GM19099 (cell line): ENCODE data around the gene SH3BP4.

Source experiments
- POLR2A ChIP-seq: IDR thresholded peaks from 3 replicates; pipeline ENCODE4 v1.6.1; 2011; ENCODE audit warnings: low read depth; ENCODE audit not compliant: insufficient read length; ENCODE audit errors: extremely low read depth

Gene SH3BP4

DNA sequence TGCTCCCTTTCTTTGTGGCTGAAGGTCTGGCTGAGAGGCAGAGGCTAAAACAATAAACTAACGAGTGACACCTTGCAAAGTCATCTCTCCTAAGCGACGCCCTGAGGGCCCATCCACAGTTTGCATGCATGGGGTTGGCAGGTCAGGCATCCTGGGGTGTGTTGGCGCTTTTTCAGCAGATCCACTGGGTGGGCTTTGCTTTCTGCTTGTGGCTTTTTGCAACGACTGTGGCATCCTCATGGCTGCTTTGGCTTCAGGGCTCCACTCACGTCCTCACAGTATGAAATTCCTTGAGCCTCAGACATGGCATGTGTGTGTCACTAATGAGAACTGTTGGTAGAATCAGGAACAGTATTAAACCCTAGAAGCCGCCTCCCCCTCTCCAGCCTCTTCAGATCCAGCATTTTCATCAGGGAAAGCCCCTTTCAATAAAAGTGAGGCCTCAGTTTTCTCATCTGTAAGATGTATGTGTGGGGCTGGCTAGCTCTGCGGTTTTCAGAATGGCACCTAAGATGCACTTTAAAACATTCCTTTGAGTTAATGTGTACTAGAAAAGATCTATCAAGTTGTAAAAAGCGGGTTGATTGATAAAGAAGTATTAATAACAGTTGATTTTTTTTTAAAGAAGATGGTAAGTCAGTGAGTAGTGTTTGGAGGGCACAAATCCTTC lies 72.5 kb downstream of the SH3BP4 start:
- no peak for TF ChIP-seq POLR2A

DNA sequence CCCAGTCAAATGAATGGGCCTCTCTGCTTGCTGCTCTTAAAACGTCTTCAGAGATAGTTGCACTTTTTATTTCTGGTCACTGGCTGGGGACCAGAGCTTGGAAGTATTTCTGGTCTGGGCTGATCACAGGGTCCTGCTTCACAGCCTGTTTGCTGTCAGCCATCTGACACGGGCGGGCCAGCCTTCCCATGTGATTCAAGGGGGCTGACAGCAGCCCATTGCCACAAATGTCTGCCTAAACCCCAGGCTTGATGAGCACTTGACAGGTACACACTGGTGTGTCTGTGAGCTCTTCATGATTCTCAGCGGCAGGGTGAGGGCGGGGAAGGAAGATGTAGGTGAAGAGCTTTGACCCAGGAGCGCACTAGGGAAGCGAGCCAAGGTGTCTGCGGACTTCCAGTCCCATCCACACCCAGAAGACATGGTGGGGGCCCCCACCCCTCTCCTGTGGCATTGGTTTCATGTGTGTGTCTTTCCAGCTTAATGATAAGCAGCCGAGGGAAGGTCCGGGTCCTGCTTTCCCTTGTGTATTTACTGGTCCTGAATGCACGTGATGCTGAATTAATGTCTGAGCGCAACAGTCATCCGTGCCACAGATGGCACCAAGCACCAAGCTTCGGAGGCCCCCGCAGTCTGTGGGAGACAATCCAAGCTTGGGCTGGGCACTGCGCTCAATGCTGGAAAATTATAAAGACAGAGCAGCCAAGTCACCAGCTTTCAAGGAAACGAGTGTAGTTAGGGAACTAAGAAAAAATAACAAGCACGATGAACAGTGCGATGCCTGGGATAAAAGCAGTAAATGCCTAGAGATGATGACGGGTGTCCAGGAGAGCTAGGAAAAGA lies 73.3 kb downstream of the SH3BP4 start:
- no peak for TF ChIP-seq POLR2A

- TF ChIP-seq POLR2A = no peak
Measured at GRCh38 chr2:235025800-235026536, 74.2 kb downstream of the SH3BP4 start.

GRCh38 chr2:235026649-235027557 lies 75.1 kb downstream of the SH3BP4 start:
- no peak for TF ChIP-seq POLR2A

GRCh38 chr2:235027558-235028214 lies 75.9 kb downstream of the SH3BP4 start:
- no peak for TF ChIP-seq POLR2A

DNA sequence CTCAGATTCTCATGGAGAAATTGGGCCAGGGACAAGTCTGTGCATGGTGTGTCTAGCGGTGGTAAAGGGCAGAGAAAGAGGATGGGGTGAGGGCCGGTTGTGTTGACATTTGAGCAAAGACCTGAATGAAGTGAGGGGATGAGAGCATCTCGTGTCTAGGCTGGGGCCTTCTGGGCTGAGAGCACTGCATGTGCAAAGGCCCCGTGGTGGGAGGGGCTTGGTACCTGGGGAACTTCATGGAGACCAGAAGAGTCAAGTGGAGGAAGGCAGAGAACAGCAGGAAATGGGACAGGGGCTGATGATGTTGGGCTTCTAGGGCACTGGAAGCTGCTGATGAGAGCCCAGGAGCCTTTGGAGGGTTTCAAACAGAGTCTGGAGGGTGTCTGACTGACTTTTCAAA lies 76.8 kb downstream of the SH3BP4 start:
- TF ChIP-seq POLR2A = no peak

GRCh38 chr2:235029054-235029453 lies 77.2 kb downstream of the SH3BP4 start:
- TF ChIP-seq POLR2A = no peak

- no peak for TF ChIP-seq POLR2A
Measured at GRCh38 chr2:235030126-235030525, 78.3 kb downstream of the SH3BP4 start.

DNA sequence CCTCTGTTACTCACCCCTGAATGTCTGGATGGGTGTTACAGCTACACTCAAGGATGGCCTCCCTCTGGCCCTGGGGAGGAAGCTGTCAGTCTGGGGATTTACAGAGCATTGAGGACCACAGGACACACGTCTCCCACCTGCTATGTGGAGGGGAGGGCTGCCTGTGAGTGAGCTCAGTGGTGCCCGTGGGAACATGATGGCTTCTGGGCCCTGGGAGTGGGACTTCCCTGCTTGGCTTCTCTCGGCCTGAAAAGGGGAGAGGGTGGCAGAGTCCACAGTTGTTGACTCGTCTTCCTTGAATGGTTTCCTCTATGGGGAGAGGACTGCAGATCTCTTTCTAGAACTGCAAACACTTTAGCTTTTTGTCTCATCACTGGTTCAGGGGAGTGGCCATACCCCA lies 79.1 kb downstream of the SH3BP4 start:
- TF ChIP-seq POLR2A = no peak

- TF ChIP-seq POLR2A = no peak
Measured at GRCh38 chr2:235031686-235032373, 80.0 kb downstream of the SH3BP4 start.

DNA sequence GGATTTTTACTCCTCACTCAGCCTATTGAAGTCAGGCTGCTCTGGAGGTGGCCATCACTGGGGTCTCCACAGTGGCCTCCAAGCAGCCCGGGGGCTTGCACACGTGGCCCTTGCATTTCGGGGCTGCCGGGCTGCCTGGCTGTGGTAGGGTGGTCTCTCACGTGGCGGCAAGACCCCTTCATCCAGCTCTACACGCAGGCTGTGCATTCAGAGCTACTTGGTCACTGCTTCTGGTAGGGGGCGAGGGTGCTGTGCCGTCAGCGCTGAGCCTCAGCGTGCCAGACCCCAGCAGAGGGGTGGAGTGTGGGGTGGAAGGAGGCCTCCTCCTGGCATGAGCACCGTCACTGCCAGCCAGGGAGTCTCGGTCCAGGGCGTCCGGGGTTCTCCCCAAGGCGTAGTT lies 80.6 kb downstream of the SH3BP4 start:
- TF ChIP-seq POLR2A = no peak

- TF ChIP-seq POLR2A = no peak
Measured at GRCh38 chr2:235032949-235033348, 81.1 kb downstream of the SH3BP4 start.

DNA sequence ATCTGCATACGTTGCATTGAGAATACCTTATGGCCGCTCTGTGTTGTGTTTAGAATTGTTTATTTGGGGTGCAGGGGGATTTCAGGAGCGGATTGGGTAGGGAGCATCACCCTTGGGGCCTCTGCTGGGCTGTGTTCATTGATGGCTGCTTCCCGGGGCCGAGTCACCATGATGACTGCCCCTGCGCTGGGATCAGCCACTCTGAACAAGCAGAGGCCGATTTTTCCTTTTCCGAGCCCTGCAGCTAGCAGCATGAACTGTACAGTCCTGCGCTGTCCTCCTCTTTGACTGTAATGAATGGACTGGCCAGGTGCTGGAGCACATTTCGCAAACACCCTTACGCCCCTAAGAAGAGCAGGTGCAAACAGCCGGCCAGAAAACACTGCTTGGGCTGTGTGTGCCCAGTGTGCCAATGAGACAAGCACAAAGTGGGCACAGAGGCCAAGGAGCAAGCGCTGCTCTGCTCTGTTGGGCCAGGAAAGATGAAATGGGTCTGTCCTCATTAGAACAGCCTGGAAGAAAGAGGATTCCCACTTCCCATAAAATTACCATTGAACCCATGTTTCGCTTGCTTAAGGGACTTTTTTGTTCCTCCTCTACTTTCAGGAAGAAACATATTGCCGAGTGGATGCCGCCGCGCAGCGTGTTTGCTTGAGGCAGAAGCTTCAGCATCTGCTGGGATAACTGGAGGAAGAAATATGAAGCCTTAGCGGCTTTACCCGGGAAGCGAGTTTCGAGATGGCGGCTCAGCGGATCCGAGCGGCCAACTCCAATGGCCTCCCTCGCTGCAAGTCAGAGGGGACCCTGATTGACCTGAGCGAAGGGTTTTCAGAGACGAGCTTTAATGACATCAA lies 82.7 kb downstream of the SH3BP4 start:
- TF ChIP-seq POLR2A = no peak
